Activated naive CD4-positive, alpha-beta T cell treated with anti-CD3 and anti-CD28 coated beads for 36 hours (primary cell): ENCODE measurements around the gene ZNRF3. TPM values are rescaled to one million over a fixed set of nuclear protein-coding genes. Genes with fewer than 3 reads are reported as not detected.
A peak's percentile ranks its signal among the peaks of the same experiment; 100 is the strongest.
"Not testable (repeated sequence)": the region's sequence is repeated elsewhere in the genome, so short reads cannot be mapped to it uniquely, and the experiment has no call there.

Experiments used
- CTCF ChIA-PET: fragments of 350-600 bp; sonication (Branson Sonifier 250); formaldehyde crosslinking; loops from one replicate; lab custom pipeline; 2021; ENCODE audit warnings: antibody characterized with exemption; lab: Charles Lee
- DNase-seq: peaks from one replicate; pipeline ENCODE4 v3.0.0-alpha.2; 2020
- H3K27ac Mint-ChIP-seq: one replicate; pipeline ENCODE4 v1.8.0; 2021; ENCODE audit warnings: mild to moderate bottlenecking, mixed read lengths
- H3K27me3 Mint-ChIP-seq: one replicate; pipeline ENCODE4 v1.8.0; 2021; ENCODE audit warnings: low read depth, mixed read lengths
- H3K36me3 Mint-ChIP-seq: one replicate; pipeline ENCODE4 v1.8.0; 2021; ENCODE audit warnings: low read depth, mixed read lengths
- H3K4me1 Mint-ChIP-seq: one replicate; pipeline ENCODE4 v1.8.0; 2021; ENCODE audit warnings: low read depth, mixed read lengths
- H3K4me3 Mint-ChIP-seq: one replicate; pipeline ENCODE4 v1.8.0; 2021; ENCODE audit warnings: mild to moderate bottlenecking, moderate library complexity, mixed read lengths
- H3K9me3 Mint-ChIP-seq: one replicate; pipeline ENCODE4 v1.8.0; 2021; ENCODE audit warnings: mixed read lengths
- intact Hi-C: fragments of 100-400 bp; cut with micrococcal nuclease; formaldehyde crosslinking; loops from one replicate; pipeline ENCODE4 v1.15.1; 2023
- total RNA-seq, 2 experiments: library from RNA; stranded (reverse); gene quantifications; one replicate each; pipeline ENCODE4 v1.2.3, GENCODE V29; 2021

ZNRF3 gene
- total RNA-seq, 2 experiments from 2014 or later, result 1.6 to 2.2 TPM

GRCh38 chr22:28900379-28900925 lies 17.1 kb downstream of the ZNRF3 start:
- CTCF ChIA-PET, result no interaction called here
- DNase-seq, result no peak
- no peaks in the 10 kb centered on the region for H3K9me3 Mint-ChIP-seq
- peaks cover 19% of the 10 kb centered on the region for H3K27me3 Mint-ChIP-seq
- peaks cover 21% of the 10 kb centered on the region for H3K4me1 Mint-ChIP-seq
- no peaks in the 10 kb centered on the region for H3K36me3 Mint-ChIP-seq
- no peak overlapping the region for H3K4me3 Mint-ChIP-seq
- intact Hi-C loops, result no loop called here
- no peak overlapping the region for H3K27ac Mint-ChIP-seq

GRCh38 chr22:28902490-28902889 lies 19.1 kb downstream of the ZNRF3 start:
- H3K27me3 Mint-ChIP-seq, result peaks cover 18% of the 10 kb centered on the region
- DNase-seq, result no peak
- peaks cover 2% of the 10 kb centered on the region for H3K36me3 Mint-ChIP-seq
- peaks cover 36% of the 10 kb centered on the region for H3K4me1 Mint-ChIP-seq
- H3K4me3 Mint-ChIP-seq, result no peak overlapping the region
- no peak overlapping the region for H3K27ac Mint-ChIP-seq
- no peaks in the 10 kb centered on the region for H3K9me3 Mint-ChIP-seq
- intact Hi-C loops, result no loop called here
- CTCF ChIA-PET, result interaction anchor here (0.6 kb wide), 1 partner anchor 47 kb away, joined by 4 read pairs; no protein-coding TSS in a partner anchor

DNA sequence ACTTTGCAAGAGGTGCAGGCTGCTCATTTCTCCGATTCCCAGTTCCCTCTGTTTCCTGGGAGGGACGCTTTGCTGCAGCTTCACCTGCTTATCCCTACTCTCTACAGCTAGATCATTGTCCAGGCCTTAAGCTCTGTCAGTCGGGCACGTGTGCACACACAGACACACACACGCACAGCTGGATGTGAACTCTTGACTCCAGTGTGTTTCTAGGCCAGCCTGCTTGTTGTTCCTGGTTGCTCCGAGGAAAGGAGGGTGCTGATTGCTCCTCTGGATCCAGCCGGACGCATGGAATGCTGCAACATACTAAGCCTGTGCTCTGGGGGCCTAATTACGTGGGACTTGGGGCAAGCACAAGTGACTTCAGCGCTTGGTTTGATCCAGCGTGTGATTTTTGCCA lies 19.7 kb downstream of the ZNRF3 start:
- Mint-ChIP-seq H3K4me3 (no peak overlapping the region), H3K9me3 (no peaks in the 10 kb centered on the region), H3K4me1 (peaks cover 42% of the 10 kb centered on the region), H3K27ac (no peak overlapping the region), H3K27me3 (peaks cover 18% of the 10 kb centered on the region), H3K36me3 (peaks cover 2% of the 10 kb centered on the region)
- DNase-seq, result no peak
- CTCF ChIA-PET, result no interaction called here
- intact Hi-C loops, result no loop called here

DNA sequence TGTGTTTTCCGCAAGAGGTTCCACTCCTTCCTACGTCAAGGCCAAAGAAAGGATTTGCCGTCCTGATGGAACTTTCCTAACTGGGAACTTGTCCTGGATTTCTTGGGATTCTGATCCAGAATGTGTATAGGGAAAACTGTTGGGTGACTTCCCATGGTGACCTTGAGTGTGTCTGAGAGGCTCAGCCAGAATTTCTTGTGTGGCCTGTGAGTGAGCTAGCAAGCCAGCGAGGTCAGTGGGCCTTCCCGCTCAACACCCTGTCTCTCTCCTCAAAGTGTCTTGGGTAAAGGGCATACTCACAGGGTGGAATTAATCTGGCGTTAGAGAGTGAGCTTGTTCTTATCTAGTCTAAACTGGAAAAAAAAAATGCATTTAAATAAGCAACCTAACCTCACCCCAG lies 20.4 kb downstream of the ZNRF3 start:
- H3K4me3 Mint-ChIP-seq, result no peak overlapping the region
- peaks cover 18% of the 10 kb centered on the region for H3K27me3 Mint-ChIP-seq
- peaks cover 46% of the 10 kb centered on the region for H3K4me1 Mint-ChIP-seq
- CTCF ChIA-PET, result interaction anchor here (0.7 kb wide), 1 partner anchor 198 kb away, joined by 3 read pairs; no protein-coding TSS in a partner anchor
- H3K36me3 Mint-ChIP-seq, result peaks cover 2% of the 10 kb centered on the region
- intact Hi-C loops, result no loop called here
- no peaks in the 10 kb centered on the region for H3K9me3 Mint-ChIP-seq
- DNase-seq, result no peak
- H3K27ac Mint-ChIP-seq, result no peak overlapping the region

GRCh38 chr22:28904211-28904896 lies 21.0 kb downstream of the ZNRF3 start:
- CTCF ChIA-PET, result interaction anchor here (0.6 to 1.0 kb wide), 3 partner anchors 47 to 685 kb away, joined by 3 read pairs; no protein-coding TSS in a partner anchor
- intact Hi-C loops, result no loop called here
- peaks cover 2% of the 10 kb centered on the region for H3K36me3 Mint-ChIP-seq
- H3K27me3 Mint-ChIP-seq, result peaks cover 18% of the 10 kb centered on the region
- DNase-seq, result no peak
- H3K9me3 Mint-ChIP-seq, result no peaks in the 10 kb centered on the region
- no peak overlapping the region for H3K4me3 Mint-ChIP-seq
- no peak overlapping the region for H3K27ac Mint-ChIP-seq
- peaks cover 46% of the 10 kb centered on the region for H3K4me1 Mint-ChIP-seq

DNA sequence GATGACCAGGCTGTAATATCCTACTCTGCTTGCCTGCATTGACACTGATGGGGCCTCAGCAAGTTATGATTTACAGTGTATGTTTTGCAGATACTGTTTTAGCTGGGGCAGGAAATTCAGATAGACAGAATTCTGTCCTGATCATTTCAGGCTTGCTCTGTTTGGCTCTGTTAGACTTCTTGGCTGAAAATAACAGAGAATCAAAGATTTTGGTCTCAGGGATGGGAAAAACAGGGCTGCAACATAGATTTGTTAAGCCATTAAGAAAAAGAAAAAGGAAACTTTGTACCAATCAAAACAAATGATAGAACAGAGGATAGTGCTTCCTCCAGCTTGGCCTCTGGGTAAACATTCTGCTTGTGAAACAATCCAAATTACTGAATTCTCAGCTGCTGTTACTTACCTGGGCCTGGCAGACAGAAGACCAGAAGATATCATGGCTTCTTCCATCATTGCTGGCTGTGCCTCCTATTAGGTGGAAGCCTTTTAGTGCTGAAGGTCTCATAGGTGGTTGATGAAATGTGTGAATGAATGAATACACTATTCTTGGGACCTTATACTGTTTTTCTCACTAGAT lies 22.0 kb downstream of the ZNRF3 start:
- Mint-ChIP-seq H3K4me3 (no peak overlapping the region), H3K27me3 (peaks cover 18% of the 10 kb centered on the region), H3K4me1 (peaks cover 45% of the 10 kb centered on the region), H3K27ac (no peak overlapping the region), H3K9me3 (no peaks in the 10 kb centered on the region), H3K36me3 (peaks cover 2% of the 10 kb centered on the region)
- intact Hi-C loops, result no loop called here
- DNase-seq, result no peak
- CTCF ChIA-PET, result interaction anchor here (1.0 kb wide), 1 partner anchor 48 kb away, joined by 3 read pairs; no protein-coding TSS in a partner anchor

- CTCF ChIA-PET, result interaction anchor here (0.6 to 0.8 kb wide), 2 partner anchors 16 to 104 kb away, joined by 3 to 13 read pairs; no protein-coding TSS in a partner anchor
- Mint-ChIP-seq H3K4me3 (no peak overlapping the region), H3K27me3 (peaks cover 27% of the 10 kb centered on the region), H3K9me3 (no peaks in the 10 kb centered on the region), H3K27ac (no peak overlapping the region), H3K4me1 (peaks cover 46% of the 10 kb centered on the region), H3K36me3 (peaks cover 2% of the 10 kb centered on the region)
- intact Hi-C loops, result loop anchor here (2.0 kb wide), 1 partner anchor 260 kb away; no protein-coding TSS in a partner anchor
- no peak for DNase-seq
These were observed 22.9 kb downstream of the ZNRF3 start for GRCh38 chr22:28906312-28906711.

GRCh38 chr22:28907311-28908008 lies 24.1 kb downstream of the ZNRF3 start:
- intact Hi-C loops, result loop anchor here (1.0 to 2.0 kb wide), 2 partner anchors 49 to 259 kb away; no protein-coding TSS in a partner anchor
- peaks cover 46% of the 10 kb centered on the region for H3K4me1 Mint-ChIP-seq
- no peaks in the 10 kb centered on the region for H3K9me3 Mint-ChIP-seq
- peaks cover 27% of the 10 kb centered on the region for H3K27me3 Mint-ChIP-seq
- H3K36me3 Mint-ChIP-seq, result peaks cover 2% of the 10 kb centered on the region
- peak; percentile 83 for DNase-seq
- peak overlapping the region; percentile 86 for H3K27ac Mint-ChIP-seq
- CTCF ChIA-PET, result interaction anchor here (0.7 to 0.8 kb wide), 2 partner anchors 14 to 105 kb away, joined by 3 to 13 read pairs; no protein-coding TSS in a partner anchor
- H3K4me3 Mint-ChIP-seq, result no peak overlapping the region

- Mint-ChIP-seq H3K27ac (peak overlapping the region; percentile 67), H3K27me3 (peaks cover 21% of the 10 kb centered on the region), H3K4me1 (peaks cover 46% of the 10 kb centered on the region)
- not testable (repeated sequence) for H3K36me3 Mint-ChIP-seq, H3K9me3 Mint-ChIP-seq, H3K4me3 Mint-ChIP-seq, DNase-seq
- CTCF ChIA-PET, result interaction anchor here (0.7 to 1.0 kb wide), 2 partner anchors 11 to 166 kb away, joined by 3 to 5 read pairs; no protein-coding TSS in a partner anchor
- intact Hi-C loops, result loop anchor here (1.0 kb wide), 2 partner anchors 26 to 110 kb away; partner anchors contain the start of gene ZNRF3
These were observed 25.4 kb downstream of the ZNRF3 start for GRCh38 chr22:28908810-28909209.

DNA sequence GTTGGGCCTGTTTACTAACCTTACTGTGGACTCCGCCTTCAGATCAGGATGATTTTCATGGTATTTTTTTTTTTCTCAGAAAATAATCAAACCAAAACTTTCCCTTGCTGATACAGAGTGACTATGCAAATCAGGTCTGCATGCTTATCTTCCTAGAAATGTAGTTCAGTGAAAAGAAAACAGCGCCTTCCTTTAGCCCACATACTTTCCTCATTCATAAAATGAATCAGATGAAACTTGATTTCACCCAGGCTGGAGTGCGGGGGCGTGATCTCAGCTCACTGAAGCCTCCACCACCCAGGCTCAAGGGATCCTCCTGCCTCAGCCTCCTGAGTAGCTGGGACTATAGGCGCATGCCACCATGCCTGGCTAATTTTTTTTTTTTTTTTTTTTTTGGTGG lies 26.0 kb downstream of the ZNRF3 start:
- intact Hi-C loops, result loop anchor here (1.0 kb wide), 2 partner anchors 26 to 110 kb away; partner anchors contain the start of gene ZNRF3
- Mint-ChIP-seq H3K9me3 (no peaks in the 10 kb centered on the region), H3K27ac (peak overlapping the region; percentile 67), H3K27me3 (peaks cover 18% of the 10 kb centered on the region), H3K4me3 (no peak overlapping the region), H3K4me1 (peaks cover 49% of the 10 kb centered on the region), H3K36me3 (peaks cover 2% of the 10 kb centered on the region)
- peak; percentile 89 for DNase-seq
- CTCF ChIA-PET, result interaction anchor here (0.7 to 1.0 kb wide), 2 partner anchors 11 to 165 kb away, joined by 3 to 5 read pairs; no protein-coding TSS in a partner anchor

DNA sequence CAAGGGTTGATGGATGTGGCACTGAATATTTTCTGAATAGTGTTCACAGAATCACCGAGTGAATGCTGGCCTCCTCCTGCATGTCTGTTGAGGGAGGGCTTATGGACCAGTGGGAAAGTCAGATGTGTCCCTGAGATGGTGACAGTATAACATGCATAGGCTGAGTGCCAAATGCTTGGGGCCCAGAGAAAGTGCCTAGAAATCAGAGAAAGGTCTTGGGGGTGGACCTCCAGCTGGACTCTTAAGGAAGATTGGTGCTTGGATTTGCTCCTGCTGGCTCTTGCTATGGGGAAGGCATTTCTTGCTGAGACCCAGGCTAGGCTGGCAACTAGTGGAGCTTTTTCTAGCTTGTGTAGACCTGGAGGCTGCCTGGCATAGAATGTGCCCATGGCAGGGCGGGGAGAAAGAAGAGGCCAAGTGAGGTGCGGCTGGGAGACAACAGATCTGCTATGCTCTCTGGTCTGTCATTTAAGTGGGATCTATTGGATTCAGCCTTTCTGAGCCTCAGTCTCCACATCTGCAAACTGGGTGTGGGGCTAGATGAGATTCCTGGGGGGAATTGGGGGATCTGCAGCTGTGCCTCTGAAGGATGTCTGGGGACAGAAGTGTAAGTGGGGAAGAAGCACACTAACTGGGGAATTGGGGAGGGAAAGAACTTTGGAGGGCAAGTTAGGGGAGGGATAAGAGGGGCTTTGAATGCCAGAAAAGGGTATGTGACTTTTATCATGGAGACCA lies 27.4 kb downstream of the ZNRF3 start:
- CTCF ChIA-PET, result no interaction called here
- H3K36me3 Mint-ChIP-seq, result peaks cover 2% of the 10 kb centered on the region
- peaks cover 45% of the 10 kb centered on the region for H3K4me1 Mint-ChIP-seq
- no peak for DNase-seq
- no peak overlapping the region for H3K4me3 Mint-ChIP-seq
- intact Hi-C loops, result no loop called here
- H3K9me3 Mint-ChIP-seq, result no peaks in the 10 kb centered on the region
- no peak overlapping the region for H3K27ac Mint-ChIP-seq
- H3K27me3 Mint-ChIP-seq, result peaks cover 9% of the 10 kb centered on the region
